CD4-positive, alpha-beta T cell treated with Interleukin-17A for 4 hours (primary cell): ENCODE results near the gene MAB21L4.

Experiments used
- DNase-seq: peaks from one replicate; pipeline ENCODE4 v3.0.0-alpha.2; 2020; ENCODE audit warnings: mixed read lengths

The MAB21L4 gene

DNA sequence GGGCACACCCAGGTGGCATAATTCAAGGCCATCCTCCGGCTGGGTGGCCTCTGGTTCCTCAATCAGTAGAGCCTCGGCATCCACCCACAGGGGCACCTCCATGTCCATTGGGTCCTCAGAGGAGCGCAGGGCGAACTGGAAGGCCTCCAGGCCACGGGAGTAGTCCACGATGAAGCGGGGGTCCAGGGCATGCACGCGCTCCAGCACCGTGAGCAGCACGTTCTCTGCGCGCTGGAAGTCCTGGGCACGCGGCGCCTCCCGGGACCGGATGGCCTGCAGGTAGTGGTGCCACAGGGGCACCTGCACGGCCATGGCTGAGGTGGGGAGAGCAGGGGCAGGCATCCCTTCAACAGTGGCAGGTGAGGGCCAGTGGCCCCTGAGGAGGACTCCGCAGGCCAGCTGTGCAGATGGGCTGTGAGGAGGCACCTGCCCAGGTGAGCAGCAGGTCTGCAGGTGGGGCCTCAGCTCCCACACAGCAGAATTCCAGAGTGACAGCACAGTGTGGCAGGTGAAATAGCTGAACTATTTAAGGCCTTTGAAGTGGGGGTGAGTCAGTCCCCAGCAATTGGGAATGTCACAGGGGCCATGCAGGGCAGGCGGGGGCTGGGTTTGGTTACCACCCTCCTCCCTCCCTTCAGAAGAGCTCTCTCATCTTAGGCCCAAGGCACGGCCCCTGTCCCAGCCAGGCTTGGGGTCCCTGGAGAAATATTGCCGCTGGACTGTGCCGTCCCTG lies at the start of gene MAB21L4:
Gene MAB21L4, minus strand, starts transcription at position 501 of the 733 bp plus-strand sequence. Its CDS starts 159 bp downstream, at position 342.
- no peak for DNase-seq

DNA sequence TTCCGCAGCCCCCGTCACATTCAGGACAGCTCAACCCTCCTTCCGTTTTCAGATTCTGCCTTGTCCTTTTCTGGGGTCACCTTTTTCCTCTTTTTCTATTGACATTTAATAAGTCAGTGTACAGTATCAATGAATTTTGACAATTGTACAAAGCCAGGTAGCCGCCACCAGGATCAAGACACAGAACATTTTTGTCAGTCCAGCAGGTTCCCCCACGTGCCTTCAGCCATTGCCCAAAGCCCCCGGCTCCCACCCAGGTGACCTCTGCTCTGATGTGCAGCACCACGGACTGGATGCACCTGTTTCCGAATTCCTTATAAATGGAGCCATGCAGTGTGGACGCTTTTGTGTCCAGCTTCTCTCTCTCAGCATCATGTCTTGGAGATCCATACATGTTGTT lies 40.1 kb upstream of the MAB21L4 start:
- DNase-seq = no peak

DNA sequence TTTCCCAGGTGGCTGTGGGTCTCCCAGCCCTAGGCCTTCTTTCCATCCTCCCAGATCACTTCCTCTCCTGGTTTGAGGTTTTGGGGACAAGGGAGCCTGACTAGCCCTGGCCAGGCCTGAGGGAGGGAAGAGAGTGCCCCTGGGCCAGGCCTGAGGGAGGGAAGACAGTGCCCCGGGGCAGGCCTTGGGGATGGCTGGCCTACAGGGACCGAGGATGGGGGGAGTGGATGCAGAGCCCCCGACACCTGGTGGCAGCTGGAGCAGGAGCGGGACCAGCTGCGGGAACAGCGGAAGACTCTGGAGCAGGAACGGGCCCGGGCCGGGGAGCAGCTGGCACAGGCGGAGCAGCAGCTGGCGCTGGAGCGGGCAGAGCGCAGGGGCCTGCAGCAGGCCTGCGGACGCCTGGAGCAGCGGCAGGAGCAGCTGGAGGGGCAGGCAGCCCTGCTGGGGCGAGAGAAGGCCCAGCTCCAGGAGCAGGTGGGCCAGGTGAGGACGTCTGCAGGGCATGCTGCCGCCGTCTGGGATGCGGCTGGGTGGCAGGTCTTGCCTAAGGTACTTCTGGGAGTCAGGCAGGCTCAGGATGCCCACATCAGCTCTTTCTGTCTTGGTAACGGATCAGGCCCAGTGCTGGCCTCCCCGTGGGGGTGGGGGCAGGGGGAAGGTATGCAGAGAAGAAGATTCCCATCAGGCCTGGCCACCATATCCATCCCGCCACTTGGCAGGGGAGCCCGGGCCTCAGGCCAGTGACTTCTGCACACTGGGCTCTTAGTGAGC lies 39.3 kb upstream of the MAB21L4 start:
- no peak for DNase-seq

DNA sequence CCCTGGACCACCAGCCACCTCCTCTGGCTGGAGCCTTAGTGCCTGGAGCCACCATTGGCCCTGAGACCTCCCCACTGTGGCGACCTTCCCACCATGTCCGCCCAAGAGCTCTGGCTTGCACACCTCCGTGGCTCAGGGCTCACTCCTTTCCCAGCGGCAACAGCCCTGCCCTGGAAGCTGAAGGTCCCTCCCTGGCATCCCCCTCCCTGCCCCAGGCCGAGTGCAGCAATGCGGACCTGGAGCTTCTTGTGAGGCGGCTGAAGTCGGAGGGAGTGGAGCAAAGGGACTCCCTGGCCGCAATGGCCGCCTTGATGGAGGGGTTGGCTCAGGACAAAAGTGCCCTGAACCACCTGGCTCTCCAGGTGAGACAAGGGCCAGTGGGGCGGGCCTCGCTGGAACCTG lies 38.7 kb upstream of the MAB21L4 start:
- DNase-seq = no peak

DNA sequence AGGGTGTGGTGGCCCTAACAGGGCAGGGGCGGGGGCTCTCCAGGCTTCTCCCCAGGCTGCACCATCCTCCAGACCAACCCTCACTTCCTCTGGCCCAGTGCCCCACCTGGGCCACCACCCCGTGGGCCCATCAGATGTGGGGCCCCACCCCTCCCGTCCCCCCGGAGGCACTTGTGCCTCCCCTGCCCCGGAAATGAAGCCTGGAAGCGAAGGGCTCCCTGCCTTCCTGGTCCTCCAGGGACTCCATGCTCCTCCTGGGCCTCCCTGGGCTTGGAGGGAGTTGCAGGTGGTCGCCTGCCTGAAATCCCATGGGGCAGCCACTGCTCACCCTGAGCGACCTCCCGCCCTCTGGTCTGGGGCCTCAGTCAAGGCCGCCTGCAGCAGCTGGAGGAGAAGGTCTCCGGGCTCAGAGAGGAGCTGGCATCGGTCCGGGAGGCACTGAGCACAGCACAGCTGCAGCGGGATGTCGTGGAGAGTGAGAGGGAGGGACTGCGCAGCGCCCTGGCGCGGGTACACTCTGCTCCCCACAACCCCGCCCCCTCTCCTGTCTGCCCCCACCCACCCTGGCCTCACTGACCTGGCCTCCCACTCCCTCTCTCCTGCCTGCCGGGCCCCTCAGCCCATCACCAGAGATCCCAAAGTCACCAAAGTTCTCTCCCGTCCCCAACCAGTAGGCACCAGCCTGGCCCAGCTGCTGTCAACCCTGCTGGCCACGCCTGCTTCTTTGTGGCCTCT lies 38.2 kb upstream of the MAB21L4 start:
- DNase-seq = no peak

DNA sequence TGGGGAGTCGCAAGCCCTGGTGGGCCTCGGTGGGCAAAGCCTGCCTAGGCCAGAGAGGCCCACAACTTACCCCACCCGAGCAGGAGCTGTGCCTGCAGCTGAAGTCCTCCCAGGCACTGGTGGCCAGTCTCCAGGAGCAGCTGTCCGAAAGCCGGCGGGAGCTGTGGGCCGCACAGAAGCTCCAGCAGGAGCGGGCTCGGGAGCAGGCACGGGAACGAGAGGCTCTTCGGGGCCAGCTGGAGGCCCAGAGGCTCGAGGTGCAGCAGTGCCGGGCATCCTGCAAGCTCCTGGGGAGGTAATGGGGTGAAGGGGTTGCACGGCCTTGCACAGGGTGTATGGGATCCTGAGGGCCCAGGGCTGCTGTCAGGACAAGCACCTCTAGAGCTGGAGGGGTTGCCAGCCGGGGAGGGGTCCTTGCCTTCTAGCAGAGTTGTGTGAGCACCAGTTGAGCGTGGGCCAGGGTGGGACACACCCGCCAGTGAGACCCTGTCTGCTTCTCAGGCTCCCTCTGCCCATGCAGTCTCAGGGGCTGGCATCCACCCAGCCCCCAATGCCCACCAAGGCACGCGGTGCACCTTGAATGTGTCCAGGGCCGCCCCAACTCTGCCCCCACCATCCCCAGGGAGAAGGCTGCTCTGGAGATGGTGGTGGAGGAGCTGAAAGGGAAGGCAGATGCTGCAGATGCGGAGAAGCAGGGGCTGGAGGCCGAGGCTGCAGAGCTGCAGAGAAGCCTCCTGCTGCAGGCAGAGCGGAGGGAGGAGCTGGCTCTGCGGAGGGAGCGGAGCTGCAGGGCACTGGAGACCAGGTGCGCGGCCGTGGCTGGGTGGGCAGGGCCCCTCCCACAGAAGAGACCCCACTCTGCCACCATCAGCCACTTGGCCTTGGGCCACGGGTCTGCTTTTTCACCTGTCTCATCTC lies 37.4 kb upstream of the MAB21L4 start:
- DNase-seq = no peak

DNA sequence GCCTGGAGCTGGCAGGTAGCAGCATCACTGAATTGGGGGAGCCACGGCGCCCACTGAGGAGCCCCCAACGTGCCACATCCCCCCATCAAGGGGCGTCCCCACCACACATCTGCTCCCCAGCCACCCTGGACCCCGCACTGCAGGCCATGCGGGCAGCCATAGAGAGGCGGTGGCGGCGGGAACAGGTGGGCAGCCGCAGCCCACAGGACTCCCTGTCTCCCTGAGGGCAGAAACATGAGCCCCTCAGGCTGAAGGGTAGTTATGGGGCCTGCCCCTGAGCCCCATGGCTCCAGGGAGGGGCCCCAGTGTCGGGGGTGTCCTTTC lies 36.7 kb upstream of the MAB21L4 start:
- DNase-seq = no peak

DNA sequence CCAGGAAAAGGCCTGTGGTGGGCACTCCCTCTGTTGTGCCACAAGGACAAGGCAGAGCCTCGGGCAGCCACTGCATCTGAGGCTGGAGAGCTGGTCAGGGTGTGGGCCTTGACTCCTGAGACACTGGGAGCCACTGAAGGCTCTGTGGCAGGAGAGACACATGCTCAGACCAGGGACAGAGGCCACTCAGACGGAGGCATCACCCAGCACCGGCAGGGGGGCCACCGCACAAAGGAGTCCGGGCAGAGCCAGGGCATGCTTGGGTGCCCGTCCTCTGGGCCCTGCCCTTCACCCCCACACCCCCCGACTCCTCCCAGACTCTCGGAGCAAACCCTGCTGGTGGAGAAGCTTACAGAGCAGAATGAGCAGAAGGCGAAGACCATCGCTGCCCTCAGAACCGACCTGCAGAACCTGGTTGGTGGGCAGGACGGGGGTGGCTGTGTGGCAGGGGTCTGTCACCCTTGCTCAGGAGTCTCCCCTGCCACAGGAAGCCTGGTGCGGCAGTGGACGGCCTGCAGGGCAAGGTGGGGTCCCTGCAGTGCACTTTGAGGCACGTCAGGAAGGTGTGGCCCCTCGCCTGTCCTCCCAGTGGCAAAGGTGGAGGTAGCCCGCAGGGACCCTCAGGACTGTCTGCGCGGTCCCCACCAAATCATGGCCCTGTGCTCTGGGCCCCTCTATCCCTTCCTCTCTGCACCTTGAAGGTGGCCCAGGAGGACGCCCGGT lies 36.2 kb upstream of the MAB21L4 start:
- DNase-seq = no peak

DNA sequence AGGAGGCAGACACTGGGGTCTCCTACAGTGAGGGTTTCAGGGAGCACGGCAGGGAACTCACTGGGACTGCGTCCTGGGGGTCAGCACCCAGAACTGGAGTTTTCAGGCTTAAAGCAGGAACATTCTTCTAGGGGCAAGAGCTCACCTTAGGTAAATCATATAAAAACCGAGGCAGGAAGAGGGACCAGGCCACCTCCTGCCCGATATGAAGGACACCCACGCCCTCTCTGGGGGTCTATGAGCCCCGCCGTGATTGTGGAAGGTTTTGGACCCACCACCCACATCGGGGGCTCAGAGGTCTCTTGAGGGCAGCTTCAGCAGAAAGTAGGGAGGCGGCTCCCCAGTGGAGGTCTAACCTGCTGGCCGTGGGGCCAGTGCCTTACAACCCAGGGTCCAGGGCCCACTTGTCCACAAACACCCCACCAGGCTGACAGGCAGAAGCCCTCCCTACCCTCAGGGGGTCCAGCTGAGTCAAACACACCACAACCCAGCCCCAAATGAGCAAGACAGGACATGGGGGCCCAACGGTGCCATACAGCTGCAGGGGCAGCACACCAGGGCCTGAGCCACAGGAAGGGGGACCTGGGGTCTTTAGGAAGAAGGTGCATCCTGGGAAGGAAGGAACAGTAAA lies 35.5 kb upstream of the MAB21L4 start:
- no peak for DNase-seq

DNA sequence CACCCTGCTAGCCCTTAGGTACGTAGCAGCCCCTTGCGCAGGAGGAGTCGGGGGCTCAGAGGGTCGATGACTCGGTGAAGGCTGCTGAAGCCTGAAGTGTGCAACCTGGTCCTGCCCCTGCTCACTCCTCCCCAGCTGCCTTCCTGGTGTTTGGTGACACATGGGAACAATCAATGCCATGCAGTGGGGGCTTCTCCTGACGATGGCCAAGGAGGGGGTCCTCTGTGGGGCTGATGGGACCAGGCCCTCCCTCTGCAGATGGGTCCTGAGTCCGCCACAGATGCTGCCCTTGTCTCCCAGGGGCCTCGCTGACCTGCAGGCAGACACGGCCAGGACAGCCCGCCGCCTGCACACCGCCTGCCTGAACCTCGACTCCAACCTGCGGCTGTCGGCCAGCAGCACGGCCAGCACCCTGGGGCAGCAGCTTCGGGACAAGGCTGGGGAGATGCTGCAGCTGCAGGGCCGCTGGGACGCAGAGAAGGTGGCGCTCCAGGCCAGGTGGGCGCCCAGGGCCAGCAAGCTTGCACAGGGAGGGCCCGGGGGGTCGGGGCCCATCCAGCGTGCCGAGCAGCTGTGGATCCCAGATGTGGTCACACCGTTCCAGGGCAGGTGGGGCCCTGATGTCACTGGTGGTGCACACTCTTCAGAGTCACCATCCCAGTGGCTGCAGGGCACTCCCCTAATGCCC lies 34.8 kb upstream of the MAB21L4 start:
- no peak for DNase-seq

DNA sequence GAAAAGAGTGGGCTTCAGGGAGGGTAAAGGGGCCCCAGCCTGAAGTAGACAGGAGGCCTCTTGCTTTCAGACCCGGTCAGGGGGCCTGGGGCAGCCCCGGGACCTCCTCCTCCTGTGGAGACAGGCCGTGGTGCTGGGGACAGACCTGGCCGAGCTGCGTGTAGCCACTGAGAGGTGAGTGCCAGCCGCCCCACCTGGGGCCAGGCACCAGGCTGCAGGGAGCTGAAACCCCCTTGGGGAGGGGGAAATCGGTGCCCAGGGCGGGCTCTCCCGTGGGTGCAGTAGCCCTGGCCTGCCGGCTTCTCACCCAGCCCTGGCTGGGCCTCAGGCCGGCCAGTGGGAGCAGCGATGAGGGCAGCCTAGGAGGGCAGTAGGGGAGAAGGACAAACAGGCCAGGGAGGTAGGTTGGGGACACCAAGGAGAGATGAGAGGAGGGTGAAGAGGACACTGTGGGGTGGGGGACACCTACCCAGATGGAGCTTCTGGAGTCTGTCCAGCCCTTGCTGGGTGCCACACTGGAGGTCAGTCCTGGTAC lies 34.2 kb upstream of the MAB21L4 start:
- DNase-seq = no peak

DNA sequence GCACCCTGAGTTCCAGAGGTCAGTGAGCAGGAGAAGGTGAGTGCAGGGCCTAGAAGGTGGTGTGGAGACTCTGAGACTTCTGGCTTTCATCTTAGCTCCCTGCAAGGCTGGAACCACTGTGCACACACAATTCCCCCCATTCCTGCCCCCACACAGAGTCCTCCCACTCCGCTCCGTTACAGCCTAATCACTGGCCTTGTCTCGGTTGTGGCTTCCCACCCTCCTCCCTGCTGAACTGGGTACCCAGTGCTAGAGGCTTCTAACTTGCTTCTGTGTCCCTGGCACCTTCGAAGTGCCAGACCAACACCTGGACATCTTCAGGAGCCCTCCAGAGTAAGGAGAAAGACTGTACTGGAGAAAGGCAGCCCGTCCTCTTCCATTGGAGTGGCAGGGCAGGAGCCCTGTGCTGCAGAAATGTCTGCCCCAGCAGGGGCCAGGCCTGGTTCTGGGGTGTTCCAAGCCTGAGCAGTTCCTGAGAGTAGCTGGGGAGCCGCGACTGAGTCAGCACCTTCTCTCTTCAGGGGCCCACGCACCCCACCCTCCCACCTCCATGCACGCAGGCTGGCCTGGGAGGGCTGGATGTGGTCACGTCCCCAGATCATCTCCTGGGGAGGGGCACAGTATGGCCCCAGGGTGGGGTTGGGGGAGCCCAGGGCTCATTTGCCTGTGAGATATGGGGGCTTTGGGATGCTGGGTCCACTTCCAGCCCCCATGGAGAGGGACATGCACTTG lies 33.6 kb upstream of the MAB21L4 start:
- no peak for DNase-seq

DNA sequence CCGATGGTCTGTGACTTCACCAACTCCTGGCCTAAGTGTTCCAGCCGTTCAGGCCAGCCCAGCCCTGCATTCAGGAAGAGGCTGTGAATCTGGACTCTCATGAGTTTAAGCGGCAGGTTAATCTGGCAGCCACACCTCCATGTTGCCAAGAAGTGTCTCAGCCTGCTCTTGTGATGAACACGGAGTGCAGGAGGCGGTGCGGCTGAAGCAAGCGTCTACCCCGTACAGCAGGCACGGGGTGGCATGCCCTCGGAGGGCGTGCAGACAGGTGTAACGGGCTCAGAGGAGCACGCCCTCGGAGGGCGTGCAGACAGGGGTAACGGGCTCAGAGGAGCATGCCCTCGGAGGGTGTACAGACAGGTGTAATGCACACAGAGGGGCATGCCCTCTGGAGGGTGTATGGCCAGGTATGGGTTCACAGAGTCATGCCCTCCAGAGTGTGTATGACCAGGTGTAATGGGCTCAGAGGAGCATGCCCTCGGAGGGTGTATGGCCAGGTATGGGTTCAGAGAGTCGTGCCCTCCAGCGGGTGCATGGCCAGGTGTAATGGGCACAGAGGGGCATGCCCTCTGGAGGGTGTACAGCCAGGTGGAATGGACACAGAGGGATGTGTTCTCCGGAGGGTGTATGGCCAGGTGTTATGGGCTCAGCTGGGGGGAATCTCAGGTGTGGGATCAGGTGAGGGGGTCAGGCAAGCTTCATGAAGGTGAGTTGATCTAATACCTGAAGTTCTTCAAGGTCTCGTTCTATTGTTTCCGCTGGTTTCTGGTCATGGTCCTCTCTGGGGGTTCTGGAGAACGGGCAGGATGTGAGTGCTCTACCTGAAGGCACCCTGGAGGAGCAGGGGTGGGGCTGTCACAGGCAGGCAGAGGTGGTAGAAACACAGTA lies 32.8 kb upstream of the MAB21L4 start:
- no peak for DNase-seq

DNA sequence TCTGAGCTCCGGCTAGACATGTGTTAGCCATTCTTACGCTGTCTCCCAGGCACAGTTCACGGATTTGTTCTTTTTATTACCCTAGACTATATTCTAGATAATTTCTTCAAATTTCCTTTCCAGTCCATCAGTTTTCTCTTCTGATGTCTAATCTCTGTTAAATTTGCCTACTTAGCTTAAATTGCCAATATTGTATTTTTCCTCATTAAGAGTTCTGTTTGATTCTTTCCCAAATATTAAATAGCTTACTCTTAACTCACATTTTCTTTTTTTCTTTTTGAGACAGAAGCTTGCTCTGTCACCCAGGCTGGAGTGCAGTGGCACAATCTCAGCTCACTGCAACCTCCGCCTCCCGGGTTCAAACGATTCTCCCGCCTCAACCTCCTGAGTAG lies 31.4 kb upstream of the MAB21L4 start:
- no peak for DNase-seq

DNA sequence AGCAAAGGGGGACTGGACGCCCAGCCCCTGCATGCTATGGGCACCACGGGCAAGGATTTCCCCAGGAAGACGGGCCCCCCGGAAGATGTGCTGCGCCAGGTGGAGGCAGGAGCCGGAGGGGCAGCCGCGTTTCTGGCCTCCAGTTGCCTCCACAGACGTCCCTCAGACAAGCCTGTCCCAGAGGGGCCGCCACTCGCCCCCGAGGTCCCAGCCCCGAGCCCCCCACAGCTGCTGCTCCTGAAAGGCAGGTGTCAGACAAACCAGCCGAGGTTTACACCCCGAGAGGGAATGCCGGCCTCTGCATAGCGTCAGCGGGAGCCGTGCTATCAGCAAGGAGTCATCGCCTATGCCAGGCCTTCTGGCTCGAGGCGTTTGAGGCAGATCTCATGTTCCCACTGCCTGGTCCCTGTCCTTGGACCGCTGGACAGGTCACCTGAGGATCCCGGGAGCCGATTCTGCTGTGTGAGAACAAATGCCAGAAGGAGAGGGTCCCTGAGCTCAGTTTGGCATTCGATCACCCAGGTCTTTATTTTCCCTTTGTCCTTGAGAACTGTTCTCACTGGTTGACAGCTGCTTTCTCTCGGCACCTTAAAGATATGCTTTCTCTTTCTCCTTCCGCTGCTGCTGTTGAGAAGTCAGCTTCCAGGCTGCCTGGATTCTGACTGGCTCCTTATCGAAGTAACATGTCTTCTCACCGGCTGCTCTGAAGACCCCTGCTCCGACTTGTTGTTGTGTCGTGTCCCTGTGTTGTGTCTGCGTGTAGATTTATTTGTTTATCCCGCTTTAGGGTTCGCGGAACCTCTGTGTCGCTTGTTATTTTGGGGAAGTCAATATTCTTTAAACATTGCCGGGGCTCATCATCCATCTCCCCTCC lies 30.8 kb upstream of the MAB21L4 start:
- no peak for DNase-seq

DNA sequence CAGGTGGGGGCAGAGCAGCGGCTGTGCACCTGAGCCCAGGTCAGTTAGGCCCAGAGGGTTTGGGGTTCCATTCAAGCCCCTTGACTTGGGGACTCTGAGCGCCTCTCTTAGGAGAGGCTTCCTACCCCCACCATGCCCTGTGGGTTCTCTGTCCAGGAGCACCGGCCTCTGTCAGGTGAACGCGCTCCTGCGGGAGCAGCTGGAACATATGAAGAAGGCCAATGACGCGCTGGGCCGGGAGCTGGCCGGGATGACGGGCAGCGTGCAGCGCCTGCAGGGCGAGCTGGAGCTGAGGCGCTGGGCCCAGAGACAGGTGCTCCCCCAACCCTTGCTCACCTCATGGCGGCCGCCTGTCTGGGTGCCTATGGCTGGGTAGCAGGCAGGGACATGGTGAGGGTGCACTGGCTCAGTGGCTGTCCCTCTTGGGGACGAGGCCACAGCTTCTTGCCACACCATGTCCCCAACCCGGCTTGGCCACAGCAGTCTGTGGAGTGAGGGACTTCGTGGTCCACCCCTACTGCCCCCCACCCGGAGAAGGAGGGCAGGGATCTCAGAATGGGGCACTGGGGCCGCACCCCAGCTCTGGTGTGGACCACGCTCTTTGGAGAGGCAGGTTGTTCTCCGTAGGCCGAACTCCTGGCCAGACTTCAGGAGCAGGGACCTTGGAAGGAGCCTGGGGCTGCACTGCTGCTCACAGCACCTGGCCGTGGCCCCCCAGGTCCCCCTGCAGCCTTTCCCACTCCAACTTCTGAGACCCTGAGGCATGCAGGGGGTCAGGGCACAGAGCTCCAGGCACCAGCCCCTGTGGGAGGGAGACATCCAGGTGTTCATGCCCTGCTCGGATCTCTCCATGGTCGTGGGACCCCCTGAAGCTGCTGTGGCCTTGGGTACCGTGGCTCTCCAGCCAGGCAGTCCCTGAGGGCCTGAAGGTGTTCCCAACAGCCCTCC lies 29.9 kb upstream of the MAB21L4 start:
- no peak for DNase-seq

DNA sequence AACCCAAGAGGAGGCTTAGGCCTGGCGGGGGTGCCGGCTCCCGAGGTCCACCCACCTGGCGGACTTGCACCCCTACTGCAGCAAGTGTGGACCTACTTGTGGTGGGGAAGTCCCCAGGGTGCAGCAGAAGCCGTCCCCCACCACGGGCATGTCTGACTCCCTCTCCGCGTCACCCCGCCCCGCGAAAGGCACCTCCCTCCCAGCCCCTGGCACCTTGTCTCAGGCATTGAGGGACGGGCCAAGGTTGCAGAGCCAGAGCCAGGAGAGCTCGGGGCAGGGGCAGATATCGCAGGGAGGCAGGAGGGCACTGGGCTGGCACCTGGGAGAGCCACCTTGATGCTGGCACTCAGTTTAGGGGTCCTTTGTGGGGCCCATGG lies 29.2 kb upstream of the MAB21L4 start:
- DNase-seq = no peak
